Body of pancreas (tissue), 4 donors: ENCODE results near the gene SETD2.

Experiments
- POLR2A ChIP-seq, 3 donors: fragments of 450-650 bp; IDR thresholded peaks; one replicate each; pipeline ENCODE4 v1.6.1; 2016; ENCODE audit warnings: antibody characterized with exemption in 3 of 3, mild to moderate bottlenecking in 2 of 3
- TF ChIP-seq, protein P1 (sequence below), 7 experiments: fragments of 450-650 bp in 4 of 7; fragments of 200-600 bp in 3 of 7; sonication (generic) in 3 of 7; IDR thresholded peaks; one replicate each; pipeline ENCODE4 v1.5.1; 2016 to 2019; ENCODE audit warnings: antibody characterized with exemption in 7 of 7

DNA sequence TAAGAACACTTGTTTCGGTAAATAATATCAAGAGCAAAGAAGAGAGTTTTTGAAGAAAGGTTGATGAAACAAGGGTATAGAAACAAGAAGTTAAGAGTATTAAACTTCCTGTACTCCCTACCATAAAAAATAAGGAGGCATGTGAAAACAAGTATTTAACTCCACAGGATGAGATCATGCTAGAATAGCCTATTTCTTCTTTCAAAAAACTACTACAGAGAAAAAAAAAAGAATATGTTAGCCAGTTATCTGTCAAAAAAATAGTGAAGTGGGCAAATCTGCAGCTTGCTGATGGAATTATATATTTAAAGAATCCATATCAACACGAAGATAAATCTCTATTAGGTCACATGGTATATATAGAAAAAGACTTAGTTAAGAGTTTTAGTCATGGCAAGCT, 33.4 kb downstream of the SETD2 start:
- TF ChIP-seq, protein P1, sequence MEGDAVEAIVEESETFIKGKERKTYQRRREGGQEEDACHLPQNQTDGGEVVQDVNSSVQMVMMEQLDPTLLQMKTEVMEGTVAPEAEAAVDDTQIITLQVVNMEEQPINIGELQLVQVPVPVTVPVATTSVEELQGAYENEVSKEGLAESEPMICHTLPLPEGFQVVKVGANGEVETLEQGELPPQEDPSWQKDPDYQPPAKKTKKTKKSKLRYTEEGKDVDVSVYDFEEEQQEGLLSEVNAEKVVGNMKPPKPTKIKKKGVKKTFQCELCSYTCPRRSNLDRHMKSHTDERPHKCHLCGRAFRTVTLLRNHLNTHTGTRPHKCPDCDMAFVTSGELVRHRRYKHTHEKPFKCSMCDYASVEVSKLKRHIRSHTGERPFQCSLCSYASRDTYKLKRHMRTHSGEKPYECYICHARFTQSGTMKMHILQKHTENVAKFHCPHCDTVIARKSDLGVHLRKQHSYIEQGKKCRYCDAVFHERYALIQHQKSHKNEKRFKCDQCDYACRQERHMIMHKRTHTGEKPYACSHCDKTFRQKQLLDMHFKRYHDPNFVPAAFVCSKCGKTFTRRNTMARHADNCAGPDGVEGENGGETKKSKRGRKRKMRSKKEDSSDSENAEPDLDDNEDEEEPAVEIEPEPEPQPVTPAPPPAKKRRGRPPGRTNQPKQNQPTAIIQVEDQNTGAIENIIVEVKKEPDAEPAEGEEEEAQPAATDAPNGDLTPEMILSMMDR (IDR thresholded peaks at IDR 0.05) = no peak
- no peak for TF ChIP-seq POLR2A (IDR thresholded peaks at IDR 0.05)
